ENCODE data around the gene CCDC177.

The CCDC177 gene

DNA sequence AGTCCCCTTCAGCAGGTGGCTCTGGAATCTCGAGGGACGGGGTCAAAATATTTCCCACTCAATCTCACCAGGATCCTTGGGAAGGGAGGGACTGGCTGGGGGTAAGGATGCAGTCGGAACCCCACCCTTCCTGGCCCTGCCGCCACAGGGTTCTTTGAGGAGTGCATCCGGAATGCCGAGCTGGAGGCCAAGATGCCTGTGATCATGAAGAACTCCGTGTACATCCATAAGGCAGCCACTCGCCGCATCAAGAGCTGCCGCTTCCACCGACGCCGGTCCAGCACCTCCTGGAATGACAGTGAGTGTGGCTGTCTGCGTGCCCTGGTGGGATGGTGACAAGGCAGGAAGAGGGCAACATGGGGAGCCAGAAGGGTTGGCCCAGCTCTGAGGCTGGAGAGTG, 47.0 kb downstream of the CCDC177 start:
- DNase-seq, result no peak

DNA sequence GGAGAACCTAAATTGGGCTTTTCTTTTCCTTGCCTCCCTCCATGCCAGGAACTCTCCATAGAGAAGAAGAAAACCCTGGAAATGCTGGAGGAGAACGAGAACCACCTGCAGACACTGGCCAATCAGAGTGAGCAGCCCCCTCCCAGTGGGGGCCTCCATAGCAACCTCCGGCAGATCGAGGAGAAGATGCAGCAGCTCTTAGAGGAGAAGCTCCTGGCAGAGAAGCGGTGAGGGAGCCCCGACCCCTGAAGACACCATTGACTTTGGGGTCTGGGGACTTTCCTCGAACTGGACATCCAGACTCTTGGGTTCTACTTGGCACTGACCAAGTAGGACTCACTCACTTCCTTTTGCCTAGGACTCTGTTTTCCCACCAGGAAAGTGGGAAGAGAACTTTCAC, 48.8 kb downstream of the CCDC177 start:
- no peak for DNase-seq

- DNase-seq, result no peak
Measured at GRCh38 chr14:69522026-69522425, 52.6 kb downstream of the CCDC177 start.

Data from CD4-positive, alpha-beta T cell treated with Interferon alpha-2 for 1 hour (primary cell).